Fibroblast of the conjunctiva (primary cell): ENCODE data around the gene KRT79.
"Not testable (repeated sequence)": the region's sequence is repeated elsewhere in the genome, so short reads cannot be mapped to it uniquely, and the experiment has no call there.

Experiments used
- DNase-seq: peaks from one replicate; pipeline ENCODE4 v3.0.0-alpha.2; 2010; ENCODE audit warnings: low read depth

KRT79 gene

DNA sequence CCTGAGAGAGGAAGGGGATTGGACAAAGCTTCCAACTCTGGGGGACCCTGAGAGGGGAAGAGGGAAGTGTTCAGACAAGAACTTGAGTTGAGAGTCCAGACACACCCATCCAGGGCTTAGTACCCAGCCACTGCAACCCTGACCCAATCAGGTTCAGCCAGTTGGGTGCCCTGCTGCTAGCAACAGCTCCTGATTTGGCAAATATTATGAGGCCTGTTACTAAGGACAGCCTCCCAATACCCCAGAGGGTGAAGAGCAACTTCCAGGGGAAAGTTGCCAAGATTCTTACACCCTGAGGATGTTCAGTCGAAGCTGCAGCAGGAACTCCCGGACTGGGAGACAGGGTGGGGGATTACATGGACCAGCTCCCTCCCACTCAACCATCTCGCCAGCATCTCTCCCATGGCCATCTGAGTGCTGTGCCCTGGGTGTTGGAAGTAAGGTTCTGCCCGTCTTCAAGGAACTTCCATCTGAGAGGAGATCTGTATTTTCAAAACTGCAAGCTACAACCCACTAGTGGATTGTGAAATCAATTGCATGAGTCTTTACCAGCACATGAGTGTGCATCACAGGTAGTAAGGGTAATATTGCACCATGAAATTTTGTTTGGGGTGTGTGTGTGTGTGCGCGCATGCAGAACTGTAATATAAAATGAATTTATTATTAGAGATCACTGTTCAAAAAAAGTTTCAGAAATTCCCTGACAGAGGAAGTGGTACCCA is 26.2 kb upstream of the KRT79 start:
- peak; percentile 45 for DNase-seq

GRCh38 chr12:52857500-52857899 is 23.4 kb upstream of the KRT79 start:
- no peak for DNase-seq

- DNase-seq, result no peak
Observed at GRCh38 chr12:52856787-52857186, 22.7 kb upstream of the KRT79 start.

- not testable (repeated sequence) for DNase-seq
Observed at GRCh38 chr12:52856077-52856476, 22.0 kb upstream of the KRT79 start.

DNA sequence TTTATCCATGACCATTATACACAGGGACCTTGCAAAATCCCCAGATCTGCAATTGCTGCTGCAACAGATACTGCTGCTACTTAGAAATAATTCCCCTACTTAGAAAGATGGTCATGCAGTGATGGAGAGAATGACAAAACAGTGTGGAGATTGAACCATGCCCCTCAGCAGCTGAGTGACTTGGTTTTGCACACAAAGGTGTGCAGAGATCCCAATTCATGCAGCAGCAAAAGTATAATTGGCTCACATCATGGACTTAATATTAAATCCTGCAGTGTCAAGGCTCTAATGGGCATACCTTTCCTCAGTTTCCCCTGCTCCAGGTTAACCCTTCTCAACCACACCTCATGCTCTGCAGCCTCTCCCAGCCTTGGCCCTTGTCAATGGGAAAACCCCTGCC is 17.7 kb upstream of the KRT79 start:
- DNase-seq, result no peak

GRCh38 chr12:52850681-52851080 is 16.6 kb upstream of the KRT79 start:
- no peak for DNase-seq

DNA sequence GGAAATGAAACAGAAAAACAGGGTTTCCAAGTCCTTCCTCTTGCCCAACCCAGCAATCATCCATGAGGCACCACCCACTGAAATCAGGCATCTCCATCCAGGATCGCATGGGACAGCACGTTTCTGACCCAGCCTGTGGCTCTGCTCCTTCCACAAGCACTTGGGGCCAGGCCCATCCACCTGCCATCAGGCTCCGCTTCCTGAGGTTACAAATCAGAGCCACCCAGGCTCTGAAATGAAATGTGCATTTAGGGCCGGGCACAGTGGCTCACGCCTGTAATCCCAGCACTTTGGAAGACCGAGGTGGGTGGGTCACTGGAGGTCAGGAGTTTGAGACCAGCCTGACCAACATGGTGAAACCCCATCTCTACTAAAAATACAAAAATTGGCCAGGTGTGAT is 15.4 kb upstream of the KRT79 start:
- no peak for DNase-seq

DNA sequence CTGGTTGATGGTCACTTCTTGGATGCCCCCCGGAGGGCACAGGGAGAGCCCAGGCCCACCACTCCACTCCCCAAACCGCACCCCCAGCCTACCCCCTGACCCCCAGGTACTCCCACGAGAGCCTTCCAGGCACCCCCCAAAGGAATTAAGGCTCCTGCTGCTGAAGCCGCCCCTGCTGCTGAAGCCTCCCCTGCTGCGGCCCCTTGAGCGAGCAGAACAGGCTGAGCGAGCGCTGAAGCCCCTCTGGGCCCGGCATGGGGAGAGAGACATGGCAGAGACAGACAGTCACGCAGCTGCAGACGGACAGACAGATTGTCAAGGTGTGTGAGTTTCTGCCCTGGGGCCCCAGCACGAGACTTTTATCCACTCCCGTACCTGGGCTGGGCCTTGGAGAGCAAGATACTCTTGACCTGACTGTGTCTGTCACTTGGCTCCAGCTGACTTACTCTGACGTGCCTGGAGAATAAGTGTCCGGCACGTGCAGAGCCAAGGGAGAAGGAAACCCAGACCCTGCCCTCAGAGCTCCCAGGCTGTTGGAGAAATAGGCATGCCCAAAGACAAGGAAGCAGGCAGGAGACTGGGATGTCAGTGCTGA is 14.6 kb upstream of the KRT79 start, which contains the start of gene KRT78:
Gene KRT78, minus strand, starts transcription at position 334 of the 595 bp plus-strand sequence. Its CDS starts 64 bp downstream, at position 270.
- DNase-seq, result no peak

GRCh38 chr12:52847335-52848102 is 13.4 kb upstream of the KRT79 start:
- DNase-seq, result no peak

DNA sequence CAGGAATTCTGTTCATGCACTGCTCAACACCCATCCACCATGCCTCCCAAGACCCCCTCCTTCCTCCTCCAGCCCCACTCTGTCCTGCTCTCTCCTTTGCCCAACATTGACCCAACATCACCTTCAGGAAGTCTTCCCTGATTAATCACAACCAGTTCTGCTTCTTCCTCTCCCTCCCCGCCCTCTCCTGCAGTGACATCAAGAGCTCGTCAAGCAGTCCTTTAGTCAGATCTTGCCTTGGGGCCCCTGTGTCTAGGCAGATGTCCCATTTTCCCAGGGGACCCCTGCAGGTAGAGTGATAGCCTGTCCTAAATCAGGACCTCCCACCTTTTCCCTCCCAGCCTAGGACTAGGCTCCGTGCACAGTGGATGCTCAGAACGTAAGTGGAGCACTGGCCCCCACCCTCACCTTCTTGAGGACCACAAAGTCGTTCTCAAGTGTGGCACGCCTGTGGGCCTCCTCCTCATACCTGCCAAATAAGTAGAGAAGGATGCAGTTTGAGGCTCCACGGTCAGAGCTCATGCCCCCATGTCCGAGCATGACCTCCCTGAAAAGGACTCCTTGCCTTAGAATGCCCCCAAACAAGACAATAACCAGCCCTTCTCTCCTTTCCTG is 12.4 kb upstream of the KRT79 start:
- DNase-seq, result no peak

GRCh38 chr12:52845946-52846345 is 11.8 kb upstream of the KRT79 start:
- no peak for DNase-seq

DNA sequence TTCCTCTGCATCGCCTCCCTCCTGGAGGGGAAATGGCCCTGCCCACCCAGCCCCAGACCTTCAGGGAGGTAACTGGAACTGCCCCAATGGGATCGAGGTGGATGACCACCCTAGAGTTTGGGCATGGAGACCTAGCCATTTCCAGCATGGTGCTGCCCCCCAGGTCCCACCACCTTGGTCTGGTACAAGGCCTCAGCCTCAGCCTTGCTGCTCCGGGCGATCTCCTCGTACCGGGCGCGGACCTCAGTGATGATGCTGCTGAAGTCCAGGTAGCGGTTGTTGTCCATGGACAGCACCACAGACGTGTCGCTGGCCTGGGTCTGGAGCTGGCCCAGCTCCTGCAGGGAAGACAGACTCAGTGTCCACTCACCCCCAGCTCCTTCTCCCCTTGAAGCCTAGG is 10.3 kb upstream of the KRT79 start:
- DNase-seq, result no peak

GRCh38 chr12:52839436-52840105 is 5.5 kb upstream of the KRT79 start:
- no peak for DNase-seq

DNA sequence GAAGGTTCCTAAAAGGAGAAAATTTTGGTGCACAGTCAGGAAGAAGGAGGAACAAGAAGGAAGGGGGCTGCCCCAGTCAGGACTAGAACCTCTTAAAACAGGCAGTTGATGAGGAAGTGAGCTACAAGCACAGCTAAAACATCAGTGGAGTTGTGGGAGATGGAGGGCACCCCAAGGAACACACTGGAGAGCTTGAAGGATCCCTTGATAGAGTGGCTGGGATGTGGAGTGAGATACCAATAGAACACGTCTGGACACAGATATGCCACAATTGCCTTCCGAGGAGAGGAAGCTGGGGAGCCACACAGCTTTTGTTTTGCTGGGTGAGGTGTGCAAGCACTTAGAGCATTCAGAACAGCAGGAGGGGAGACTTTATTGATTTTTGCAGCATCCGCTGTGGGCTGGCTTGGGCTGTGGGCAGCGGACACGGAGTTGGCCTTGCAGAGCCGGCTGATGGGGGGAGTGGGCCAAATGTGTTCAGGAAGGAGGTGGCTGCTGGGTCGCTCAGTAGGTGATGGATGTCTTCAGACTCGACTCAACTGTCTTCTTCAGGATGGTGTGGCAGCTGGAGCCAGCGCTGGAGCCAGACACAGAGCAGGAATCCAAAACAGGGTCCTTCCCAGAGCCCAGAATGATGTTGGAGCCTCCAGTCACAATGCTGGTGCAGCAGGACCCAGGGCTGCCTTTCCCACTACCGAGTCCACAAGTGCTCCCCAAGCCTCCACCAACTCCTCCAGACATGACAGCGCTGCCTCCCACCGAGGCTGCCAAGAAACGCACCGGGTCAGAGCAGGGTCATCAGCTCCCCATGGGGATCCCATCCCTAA is 4.7 kb upstream of the KRT79 start:
- DNase-seq, result no peak

DNA sequence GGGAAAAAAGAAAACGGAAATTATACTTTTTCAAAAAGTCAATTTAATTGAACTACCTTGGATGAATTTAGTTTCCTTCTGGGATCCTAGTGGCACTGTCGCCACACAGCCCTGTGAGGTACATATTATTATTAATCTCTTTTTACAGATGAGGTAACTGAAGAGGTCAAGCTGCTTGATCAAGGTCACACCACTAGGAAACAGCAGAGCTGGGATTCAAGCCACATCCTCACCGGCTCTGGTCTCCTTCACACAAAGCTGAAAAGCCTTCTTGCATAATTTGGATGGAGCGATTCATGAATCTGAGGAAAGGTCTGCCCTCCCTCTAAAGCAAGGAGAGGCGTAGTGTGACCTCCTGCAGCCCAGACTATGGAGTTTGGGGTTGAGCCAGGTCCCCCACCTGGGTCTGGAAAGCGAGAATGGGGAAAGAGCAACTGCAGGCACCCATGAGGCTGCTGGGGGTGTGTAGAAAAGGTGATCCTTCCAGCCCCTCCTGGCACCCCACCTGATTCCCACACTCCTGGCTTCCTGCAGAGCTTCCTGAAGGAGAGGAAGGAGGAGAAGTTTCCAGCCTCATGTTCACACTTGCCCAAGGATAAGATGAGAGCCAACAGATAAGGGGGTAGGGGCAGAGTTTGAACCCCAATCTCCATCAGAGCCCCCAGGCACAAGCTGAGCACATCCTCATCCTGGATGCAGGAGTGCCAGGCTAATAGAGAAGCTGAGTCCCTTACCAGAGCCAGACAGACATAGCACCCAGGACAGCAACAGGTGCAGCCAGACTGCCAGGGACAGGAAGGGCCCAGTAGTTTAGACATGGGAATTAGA is 3.9 kb upstream of the KRT79 start:
- no peak for DNase-seq

- DNase-seq, result no peak
Observed at GRCh38 chr12:52837413-52837741, 3.3 kb upstream of the KRT79 start.

DNA sequence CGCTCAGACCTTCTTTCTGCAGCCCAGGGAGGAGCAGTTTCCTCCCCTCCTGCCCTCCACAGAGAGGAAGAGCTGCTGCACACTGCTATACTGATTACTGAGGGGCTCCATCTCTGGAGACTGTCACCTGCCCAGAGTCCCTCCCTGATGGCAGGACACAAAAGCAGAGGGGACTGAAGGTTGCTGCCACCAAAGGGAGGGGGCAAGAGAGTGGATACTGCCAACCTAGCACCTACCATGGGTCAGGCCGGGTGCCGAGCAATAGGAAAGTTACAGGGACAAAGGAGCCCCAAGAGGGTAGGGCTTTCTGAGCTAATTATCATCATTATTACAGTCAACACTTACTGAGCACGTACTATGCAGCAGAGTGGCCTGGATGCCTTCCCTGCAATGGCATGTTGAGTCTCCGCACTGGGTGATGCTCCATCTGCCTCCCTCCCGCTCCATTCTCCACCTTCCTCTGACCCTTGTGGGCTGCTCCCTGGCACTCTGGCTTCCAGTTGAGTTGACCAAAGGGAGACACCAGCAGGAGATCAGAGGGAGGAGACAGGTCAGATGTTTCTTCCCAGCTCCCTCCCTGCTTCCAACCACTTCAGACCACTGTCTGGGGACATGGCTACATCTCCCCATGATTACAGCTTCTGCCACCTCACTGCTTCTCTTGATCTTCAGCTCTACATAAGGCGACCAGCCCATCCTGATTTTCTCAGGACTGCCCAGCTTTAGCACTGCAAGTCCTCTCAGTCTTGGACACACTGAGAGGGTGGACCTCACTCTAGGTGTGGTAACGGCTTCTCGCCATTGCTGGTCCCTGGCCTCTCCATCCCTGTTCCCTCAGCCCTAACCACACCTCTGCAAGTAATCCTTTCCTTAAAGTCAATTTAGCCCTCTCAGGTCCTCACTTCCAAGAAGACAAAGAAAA is 2.6 kb upstream of the KRT79 start:
- DNase-seq, result no peak

DNA sequence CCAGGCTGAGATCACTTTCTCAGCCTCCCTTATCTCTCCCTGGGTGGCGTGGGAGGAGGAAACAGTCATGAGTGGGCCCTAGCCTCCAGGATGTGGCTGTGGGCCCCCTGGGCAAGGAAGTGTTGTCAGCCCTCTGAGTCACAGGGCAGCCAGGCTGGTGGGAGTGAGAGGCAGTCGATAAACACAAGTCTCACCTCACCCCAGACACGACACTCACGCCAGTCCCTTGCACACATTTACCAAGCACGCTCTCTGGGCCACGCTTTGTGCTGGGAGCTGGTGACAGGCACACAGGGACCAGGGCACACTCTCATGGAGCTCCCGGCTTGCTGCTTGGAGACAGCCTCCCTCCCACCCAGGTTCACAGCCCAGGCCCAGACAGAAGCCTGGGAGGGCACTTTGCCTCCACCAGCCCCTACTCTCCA is 1.9 kb upstream of the KRT79 start:
- DNase-seq, result no peak
